HCT116 (cell line): Measurements from ENCODE around the gene KDSR. TPM values are rescaled to one million over a fixed set of nuclear protein-coding genes. Genes with fewer than 3 reads are reported as not detected.

ENCODE experiments used
- ATAC-seq: fragments of 200-7000 bp; cut with Tn5 transposase; 2 replicates; pipeline ENCODE4 v1.9.1; 2020; ENCODE audit warnings: mild to moderate bottlenecking, moderate library complexity
- BruUV-seq: library from RNA; stranded (reverse); fragments of 400-500 nt; replicated peaks from 2 replicates; lab custom pipeline; 2021; lab: Mats Ljungman, UMichigan
- CTCF ChIA-PET: fragments of 300-600 bp; sonication (Branson Sonifier 250); formaldehyde crosslinking; loops from one replicate; lab custom pipeline; 2021; ENCODE audit warnings: antibody characterized with exemption; lab: Charles Lee
- POLR2A ChIA-PET: fragments of 300-600, 350-600 bp; sonication (Branson Sonifier 250); formaldehyde crosslinking; loops from one replicate; lab custom pipeline; 2021; ENCODE audit warnings: antibody characterized with exemption; lab: Charles Lee
- RAD21 ChIA-PET, 2 experiments: fragments of 300-600 bp; sonication (Branson Sonifier 250); formaldehyde crosslinking; loops; one replicate each; lab custom pipeline; 2023; ENCODE audit warnings: low total read pairs in 2 of 2; ENCODE audit not compliant: uncharacterized antibody in 2 of 2, unreplicated experiment in 2 of 2, low non-redundant PET in 1 of 2; lab: Charles Lee
- DNase-seq: peaks from one replicate; pipeline ENCODE4 v3.0.0-alpha.2; 2010; ENCODE audit warnings: low read depth, low spot score
- H2AFZ ChIP-seq: fragments of 200-600 bp; shearing (Covaris generic), sonication (generic); 2 replicates; pipeline ENCODE4 v1.6.1; 2017; ENCODE audit warnings: low read depth, mixed run types, mixed read lengths, antibody characterized with exemption, low read length; ENCODE audit not compliant: poor library complexity, severe bottlenecking
- H3K27ac ChIP-seq: 2 replicates; pipeline ENCODE4 v1.5.1; 2012; ENCODE audit warnings: low read depth, low read length
- H3K27me3 ChIP-seq: fragments of 200-600 bp; sonication (generic); 2 replicates; pipeline ENCODE4 v1.6.1; 2016; ENCODE audit warnings: mixed run types, low read length, mixed read lengths; ENCODE audit not compliant: insufficient read depth
- H3K36me3 ChIP-seq, 2 experiments: fragments of 200-500 bp in 1 of 2; fragments of 200-600 bp in 1 of 2; sonication (Bioruptor generic) in 1 of 2; sonication (generic) in 1 of 2; 2 replicates each; pipeline versions ENCODE4 v1.5.1 to v1.6.1; 2014 to 2016; ENCODE audit warnings: low read length in 2 of 2, inconsistent platforms in 1 of 2, mixed read lengths in 1 of 2, mixed run types in 1 of 2; ENCODE audit not compliant: insufficient read depth in 2 of 2, control insufficient read depth in 1 of 2
- H3K4me1 ChIP-seq, 2 experiments: fragments of 200-600 bp in 1 of 2; sonication (generic) in 1 of 2; 2 replicates each; pipeline versions ENCODE4 v1.5.1 to v1.6.1; 2012 to 2017; ENCODE audit warnings: low read length in 2 of 2, inconsistent platforms in 1 of 2, mild to moderate bottlenecking in 1 of 2, mixed read lengths in 1 of 2, mixed run types in 1 of 2, moderate library complexity in 1 of 2; ENCODE audit not compliant: insufficient read depth in 2 of 2, control insufficient read depth in 1 of 2
- H3K4me2 ChIP-seq: fragments of 200-600 bp; sonication (generic); 2 replicates; pipeline ENCODE4 v1.6.1; 2017; ENCODE audit warnings: mixed run types, low read length, mixed read lengths
- H3K4me3 ChIP-seq, 2 experiments: fragments of 200-600 bp in 1 of 2; sonication (generic) in 1 of 2; replicated peaks in 1 of 2; 2 replicates each; pipeline ENCODE4 v1.5.1; 2011 to 2016; ENCODE audit warnings: low read length in 2 of 2, control low read depth in 1 of 2, low read depth in 1 of 2, mild to moderate bottlenecking in 1 of 2, mixed read lengths in 1 of 2, mixed run types in 1 of 2
- H3K79me2 ChIP-seq: fragments of 200-600 bp; sonication (generic); 2 replicates; pipeline ENCODE4 v1.6.1; 2017; ENCODE audit warnings: mild to moderate bottlenecking, mixed run types, low read length, moderate library complexity, mixed read lengths; ENCODE audit not compliant: insufficient read depth
- H3K9ac ChIP-seq: fragments of 200-600 bp; sonication (generic); 2 replicates; pipeline ENCODE4 v1.6.1; 2016; ENCODE audit warnings: low read length, mixed read lengths
- H3K9me2 ChIP-seq: fragments of 200-600 bp; sonication (generic), shearing (Covaris generic); 2 replicates; pipeline ENCODE4 v1.6.1; 2017; ENCODE audit warnings: mixed run types, mild to moderate bottlenecking, moderate library complexity; ENCODE audit not compliant: insufficient read depth
- H3K9me3 ChIP-seq, 2 experiments: fragments of 200-500 bp in 1 of 2; fragments of 200-600 bp in 1 of 2; sonication (Bioruptor generic) in 1 of 2; sonication (generic) in 1 of 2; 2 replicates each; pipeline ENCODE4 v1.6.1; 2014 to 2017; ENCODE audit warnings: low read length in 2 of 2, mixed read lengths in 2 of 2, inconsistent platforms in 1 of 2, low read depth in 1 of 2, mild to moderate bottlenecking in 1 of 2, mixed run types in 1 of 2, moderate library complexity in 1 of 2; ENCODE audit not compliant: control insufficient read depth in 1 of 2, insufficient read depth in 1 of 2
- H4K20me1 ChIP-seq: fragments of 200-600 bp; sonication (generic), shearing (Covaris generic); 2 replicates; pipeline ENCODE4 v1.6.1; 2017; ENCODE audit warnings: mixed run types, mild to moderate bottlenecking, moderate library complexity; ENCODE audit not compliant: insufficient read depth
- CBX3 ChIP-seq: IDR thresholded peaks from 2 replicates; pipeline ENCODE4 v1.6.1; 2012; ENCODE audit warnings: low read depth
- CEBPB ChIP-seq: IDR thresholded peaks from 2 replicates; pipeline ENCODE4 v1.6.1; 2012; ENCODE audit warnings: low read depth
- EZH2phosphoT487 ChIP-seq: fragments of 200-600 bp; IDR thresholded peaks from 2 replicates; pipeline ENCODE4 v1.6.1; 2018; ENCODE audit warnings: antibody characterized with exemption, borderline replicate concordance
- FOSL1 ChIP-seq: IDR thresholded peaks from 2 replicates; pipeline ENCODE4 v1.6.1; 2012; ENCODE audit warnings: low read depth
- JUND ChIP-seq: IDR thresholded peaks from 2 replicates; pipeline ENCODE4 v1.6.1; 2012
- POLR2AphosphoS5 ChIP-seq: IDR thresholded peaks from 2 replicates; pipeline ENCODE4 v1.6.1; 2011; ENCODE audit warnings: mild to moderate bottlenecking, low read depth, low read length, moderate library complexity
- RAD21 ChIP-seq: IDR thresholded peaks from 2 replicates; pipeline ENCODE4 v1.6.1; 2012; ENCODE audit warnings: low read depth, mild to moderate bottlenecking
- SIN3A ChIP-seq: IDR thresholded peaks from 2 replicates; pipeline ENCODE4 v1.6.1; 2012; ENCODE audit warnings: low read depth
- SP1 ChIP-seq: IDR thresholded peaks from 2 replicates; pipeline ENCODE4 v1.6.1; 2012; ENCODE audit warnings: low read depth
- SRF ChIP-seq: IDR thresholded peaks from 2 replicates; pipeline ENCODE4 v1.6.1; 2012; ENCODE audit warnings: low read depth
- TCF7L2 ChIP-seq: IDR thresholded peaks from 2 replicates; pipeline ENCODE4 v1.7.0; 2011; ENCODE audit warnings: borderline replicate concordance, inconsistent platforms; ENCODE audit not compliant: insufficient read depth, insufficient read length; ENCODE audit errors: extremely low read depth
- ZFX ChIP-seq: fragments of 450-650 bp; IDR thresholded peaks from 2 replicates; pipeline ENCODE4 v1.6.1; 2017
- intact Hi-C: fragments of 100-400 bp; cut with micrococcal nuclease; formaldehyde crosslinking; loops from 2 replicates; pipeline ENCODE4 v1.10.0; 2022
- total RNA-seq: library from RNA; stranded (reverse); gene quantifications from one replicate; pipeline ENCODE4 v1.2.1, GENCODE V29; 2021; ENCODE audit not compliant: unreplicated experiment
- TF ChIP-seq, protein P1 (sequence below): IDR thresholded peaks from 2 replicates; pipeline ENCODE4 v1.6.1; 2012
- TF ChIP-seq, protein P2 (sequence below): IDR thresholded peaks from 2 replicates; pipeline ENCODE4 v1.6.1; 2011; ENCODE audit warnings: mild to moderate bottlenecking, low read length, moderate library complexity; ENCODE audit not compliant: insufficient replicate concordance; ENCODE audit errors: extremely low read depth

Gene KDSR
- total RNA-seq, 1 experiment from 2014 or later: 68.6 TPM

DNA sequence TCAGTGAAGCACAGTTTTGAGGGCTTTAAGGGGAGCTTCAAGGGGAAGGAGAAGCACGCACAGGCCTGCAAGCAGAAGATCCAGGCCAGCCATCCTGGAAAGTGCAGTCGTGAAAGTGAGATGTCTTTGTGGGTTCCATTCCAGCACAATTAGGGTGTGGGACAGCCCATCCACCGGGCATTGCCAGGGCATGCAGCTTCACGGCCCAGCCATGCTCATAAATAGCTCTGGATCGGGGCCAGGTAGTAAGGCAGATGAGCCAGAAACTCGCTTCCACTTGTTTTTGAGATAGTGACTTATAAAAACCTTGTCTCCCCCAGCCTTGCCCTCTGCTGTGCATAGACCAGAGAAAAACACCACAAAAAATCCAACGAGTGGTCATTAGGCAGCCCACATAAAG, 21.0 kb downstream of the KDSR start:
- H3K4me1 ChIP-seq: no peaks in the 10 kb centered on the region
- no peak overlapping the region for H2AFZ ChIP-seq
- peaks cover 26 to 27% of the 10 kb centered on the region in 2 experiments; a peak in 3 of 4 replicates for H3K36me3 ChIP-seq
- no peak for ATAC-seq
- no TSS peak for BruUV-seq
- H4K20me1 ChIP-seq: no peaks in the 10 kb centered on the region
- ChIA-PET POLR2A (no interaction called here), RAD21 (no interaction called here)
- no peaks in the 10 kb centered on the region for H3K27me3 ChIP-seq
- TF ChIP-seq SIN3A: no peak
- no peak for TF ChIP-seq CEBPB
- TF ChIP-seq SP1: no peak
- TF ChIP-seq EZH2phosphoT487: no peak
- TF ChIP-seq, protein P1, sequence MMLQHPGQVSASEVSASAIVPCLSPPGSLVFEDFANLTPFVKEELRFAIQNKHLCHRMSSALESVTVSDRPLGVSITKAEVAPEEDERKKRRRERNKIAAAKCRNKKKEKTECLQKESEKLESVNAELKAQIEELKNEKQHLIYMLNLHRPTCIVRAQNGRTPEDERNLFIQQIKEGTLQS: no peak
- TF ChIP-seq SRF: no peak
- TF ChIP-seq, all 23 proteins: peak for 0
- H3K9me2 ChIP-seq: no peaks in the 10 kb centered on the region
- intact Hi-C loops: loop anchor here (10.0 kb wide), 1 partner anchor 499 kb away; no protein-coding TSS in a partner anchor
- CTCF ChIA-PET: no interaction called here
- H3K4me2 ChIP-seq: no peak overlapping the region
- no peak overlapping the region for H3K9ac ChIP-seq
- no peak overlapping the region for H3K4me3 ChIP-seq
- H3K9me3 ChIP-seq: no peaks in the 10 kb centered on the region
- H3K27ac ChIP-seq: no peak overlapping the region
- H3K79me2 ChIP-seq: no peaks in the 10 kb centered on the region
- DNase-seq: no peak

DNA sequence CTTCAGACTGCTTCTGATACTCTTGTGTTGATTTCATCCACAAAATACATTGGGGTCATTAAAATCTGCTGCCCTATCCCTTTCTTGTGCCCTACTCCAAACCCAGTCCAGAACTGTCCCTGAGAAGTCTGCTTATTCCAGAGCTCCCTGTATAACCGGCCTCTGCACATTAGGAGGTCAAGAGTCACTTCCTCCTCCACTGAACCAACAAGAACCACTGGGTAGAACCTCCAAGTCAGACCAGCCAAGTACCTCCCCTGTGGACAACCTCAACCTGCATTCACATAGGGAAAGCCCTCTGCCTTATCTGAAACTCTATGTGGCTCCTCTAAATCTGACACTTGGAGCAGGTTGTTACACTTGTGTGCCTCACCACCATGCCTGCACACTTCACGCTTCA, 22.1 kb downstream of the KDSR start:
- no peak for ATAC-seq
- Histone ChIP-seq H3K4me3 (no peak overlapping the region), H3K9ac (no peak overlapping the region), H3K27me3 (no peaks in the 10 kb centered on the region), H3K27ac (no peak overlapping the region), H3K9me3 (no peaks in the 10 kb centered on the region), H4K20me1 (no peaks in the 10 kb centered on the region), H3K4me2 (no peak overlapping the region), H3K79me2 (no peaks in the 10 kb centered on the region), H3K36me3 (peaks cover 18 to 24% of the 10 kb centered on the region in 2 experiments; a peak in 3 of 4 replicates), H2AFZ (no peak overlapping the region), H3K4me1 (no peaks in the 10 kb centered on the region), H3K9me2 (no peaks in the 10 kb centered on the region)
- ChIA-PET CTCF (no interaction called here), RAD21 (no interaction called here), POLR2A (no interaction called here)
- no peak for DNase-seq
- BruUV-seq: no TSS peak
- intact Hi-C loops: loop anchor here (5.0 to 10.0 kb wide), 5 partner anchors 167 to 500 kb away; no protein-coding TSS in a partner anchor
- TF ChIP-seq FOSL1 (no peak), TCF7L2 (no peak), CBX3 (no peak), EZH2phosphoT487 (no peak), JUND (no peak), RAD21 (no peak), ZFX (no peak), POLR2AphosphoS5 (no peak)
- TF ChIP-seq, protein P2, sequence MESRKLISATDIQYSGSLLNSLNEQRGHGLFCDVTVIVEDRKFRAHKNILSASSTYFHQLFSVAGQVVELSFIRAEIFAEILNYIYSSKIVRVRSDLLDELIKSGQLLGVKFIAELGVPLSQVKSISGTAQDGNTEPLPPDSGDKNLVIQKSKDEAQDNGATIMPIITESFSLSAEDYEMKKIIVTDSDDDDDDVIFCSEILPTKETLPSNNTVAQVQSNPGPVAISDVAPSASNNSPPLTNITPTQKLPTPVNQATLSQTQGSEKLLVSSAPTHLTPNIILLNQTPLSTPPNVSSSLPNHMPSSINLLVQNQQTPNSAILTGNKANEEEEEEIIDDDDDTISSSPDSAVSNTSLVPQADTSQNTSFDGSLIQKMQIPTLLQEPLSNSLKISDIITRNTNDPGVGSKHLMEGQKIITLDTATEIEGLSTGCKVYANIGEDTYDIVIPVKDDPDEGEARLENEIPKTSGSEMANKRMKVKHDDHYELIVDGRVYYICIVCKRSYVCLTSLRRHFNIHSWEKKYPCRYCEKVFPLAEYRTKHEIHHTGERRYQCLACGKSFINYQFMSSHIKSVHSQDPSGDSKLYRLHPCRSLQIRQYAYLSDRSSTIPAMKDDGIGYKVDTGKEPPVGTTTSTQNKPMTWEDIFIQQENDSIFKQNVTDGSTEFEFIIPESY: no peak
